ENCODE data around the gene NPVF.

The NPVF gene

DNA sequence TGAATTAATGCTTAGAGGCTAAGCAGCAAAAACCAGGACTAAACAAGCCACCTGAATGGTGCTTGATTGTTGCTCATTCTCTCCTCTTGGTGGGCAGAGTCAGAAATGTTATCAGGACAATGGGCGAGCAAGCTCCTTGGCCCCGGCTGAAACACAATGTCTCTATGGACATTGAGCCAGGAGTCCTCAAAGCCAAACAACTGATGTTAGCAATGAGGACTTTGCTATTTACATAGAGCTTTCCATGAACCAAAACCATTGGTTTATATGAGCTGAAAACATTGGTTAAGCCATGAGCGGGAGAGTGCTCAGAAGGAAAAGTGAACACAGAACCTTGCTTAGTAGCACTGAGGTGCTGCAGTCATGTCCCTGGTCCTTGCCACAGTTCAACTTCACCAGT, 21.5 kb upstream of the NPVF start:
- TF ChIP-seq, protein P1, sequence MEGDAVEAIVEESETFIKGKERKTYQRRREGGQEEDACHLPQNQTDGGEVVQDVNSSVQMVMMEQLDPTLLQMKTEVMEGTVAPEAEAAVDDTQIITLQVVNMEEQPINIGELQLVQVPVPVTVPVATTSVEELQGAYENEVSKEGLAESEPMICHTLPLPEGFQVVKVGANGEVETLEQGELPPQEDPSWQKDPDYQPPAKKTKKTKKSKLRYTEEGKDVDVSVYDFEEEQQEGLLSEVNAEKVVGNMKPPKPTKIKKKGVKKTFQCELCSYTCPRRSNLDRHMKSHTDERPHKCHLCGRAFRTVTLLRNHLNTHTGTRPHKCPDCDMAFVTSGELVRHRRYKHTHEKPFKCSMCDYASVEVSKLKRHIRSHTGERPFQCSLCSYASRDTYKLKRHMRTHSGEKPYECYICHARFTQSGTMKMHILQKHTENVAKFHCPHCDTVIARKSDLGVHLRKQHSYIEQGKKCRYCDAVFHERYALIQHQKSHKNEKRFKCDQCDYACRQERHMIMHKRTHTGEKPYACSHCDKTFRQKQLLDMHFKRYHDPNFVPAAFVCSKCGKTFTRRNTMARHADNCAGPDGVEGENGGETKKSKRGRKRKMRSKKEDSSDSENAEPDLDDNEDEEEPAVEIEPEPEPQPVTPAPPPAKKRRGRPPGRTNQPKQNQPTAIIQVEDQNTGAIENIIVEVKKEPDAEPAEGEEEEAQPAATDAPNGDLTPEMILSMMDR (IDR thresholded peaks at IDR 0.05; ENCODE audit: low read depth, low read length) = no peak
- DNase-seq (ENCODE audit: low read depth in 2 of 2) = no peak
- H3K4me3 ChIP-seq (replicated peaks in 1 of 2; ENCODE audit: low read depth in 2 of 2, low read length in 2 of 2) = no peak overlapping the region

DNA sequence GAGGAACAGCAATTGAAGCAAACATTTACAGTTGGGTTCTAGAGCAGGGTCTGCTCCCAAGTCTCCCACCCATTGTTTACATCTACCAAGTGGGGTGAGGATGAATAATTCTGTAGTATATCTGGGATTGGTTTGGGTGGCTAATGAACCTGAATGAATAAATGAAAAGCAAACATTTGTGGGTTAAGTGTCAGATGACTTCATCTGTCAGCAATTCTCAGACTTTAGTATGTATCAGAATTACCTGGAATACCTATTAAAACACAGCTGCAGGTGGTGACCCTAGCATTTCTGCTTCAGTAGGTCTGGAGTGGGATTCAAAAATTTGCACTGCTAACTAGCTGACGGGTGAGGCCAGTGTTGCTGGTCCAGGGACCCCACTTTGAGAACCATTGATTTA, 18.0 kb upstream of the NPVF start:
- no peak for DNase-seq (ENCODE audit: low read depth in 2 of 2)
- no peak overlapping the region for H3K4me3 ChIP-seq (replicated peaks in 1 of 2; ENCODE audit: low read depth in 2 of 2, low read length in 2 of 2)
- TF ChIP-seq, protein P1 (IDR thresholded peaks at IDR 0.05; ENCODE audit: low read depth, low read length) = no peak

DNA sequence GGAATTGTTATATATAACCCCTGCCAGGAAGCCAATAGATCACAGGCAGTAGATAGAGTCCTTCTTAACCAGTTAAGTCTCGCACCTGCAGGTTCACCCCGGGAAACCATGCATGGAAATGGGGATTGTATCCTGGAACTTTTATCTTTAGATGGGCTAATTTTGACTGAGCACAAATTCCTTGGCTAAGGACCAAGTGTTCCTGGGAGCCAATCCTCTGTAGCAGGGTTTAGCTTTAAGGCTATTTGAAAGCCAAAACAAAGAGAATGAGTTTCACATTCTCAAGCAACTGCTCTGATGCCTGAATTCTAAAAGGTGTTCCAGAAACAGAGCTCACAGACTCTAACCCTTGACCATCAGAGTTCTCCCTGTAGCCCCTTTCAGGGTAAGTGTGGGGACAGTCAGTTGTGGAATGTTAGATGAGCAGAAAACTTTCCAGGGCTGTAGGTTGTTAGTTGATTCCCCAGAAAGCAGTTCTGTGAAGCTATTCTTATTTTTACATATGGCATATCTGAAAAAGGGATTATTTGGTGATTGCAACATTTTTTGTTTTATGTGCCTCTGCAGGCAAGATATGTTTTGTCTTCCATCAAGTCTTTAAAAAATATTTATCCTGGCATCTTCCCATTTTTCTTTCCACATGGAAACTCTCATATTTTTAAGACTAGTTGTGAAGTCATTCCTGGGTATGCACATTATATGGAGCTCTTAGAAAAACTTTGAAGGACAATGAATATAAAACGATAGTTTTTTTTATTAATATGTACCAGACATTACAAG, 16.2 kb upstream of the NPVF start:
- no peak overlapping the region for H3K4me3 ChIP-seq (replicated peaks in 1 of 2; ENCODE audit: low read depth in 2 of 2, low read length in 2 of 2)
- TF ChIP-seq, protein P1 (IDR thresholded peaks at IDR 0.05; ENCODE audit: low read depth, low read length) = no peak
- DNase-seq (ENCODE audit: low read depth in 2 of 2) = no peak

DNA sequence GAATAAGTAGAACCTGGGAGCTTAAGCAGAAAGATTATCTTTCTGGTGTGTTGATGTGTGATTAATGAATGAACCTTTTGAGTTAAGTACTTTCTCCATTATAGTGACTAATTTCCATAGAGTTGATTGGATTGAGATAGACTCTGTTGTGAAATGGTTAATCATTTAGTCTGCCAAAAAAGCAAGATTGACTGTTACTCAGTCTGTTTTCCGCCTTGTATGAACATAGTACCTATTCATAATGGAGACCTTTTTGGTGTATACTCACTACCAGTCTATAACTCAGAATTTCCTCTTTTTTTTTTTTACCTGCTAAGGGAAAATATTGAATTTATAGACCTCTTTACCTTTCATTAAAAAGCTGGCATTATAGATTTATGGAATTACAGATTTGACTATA, 14.4 kb upstream of the NPVF start:
- TF ChIP-seq, protein P1 (IDR thresholded peaks at IDR 0.05; ENCODE audit: low read depth, low read length) = no peak
- no peak for DNase-seq (ENCODE audit: low read depth in 2 of 2)
- no peak overlapping the region for H3K4me3 ChIP-seq (replicated peaks in 1 of 2; ENCODE audit: low read depth in 2 of 2, low read length in 2 of 2)

DNA sequence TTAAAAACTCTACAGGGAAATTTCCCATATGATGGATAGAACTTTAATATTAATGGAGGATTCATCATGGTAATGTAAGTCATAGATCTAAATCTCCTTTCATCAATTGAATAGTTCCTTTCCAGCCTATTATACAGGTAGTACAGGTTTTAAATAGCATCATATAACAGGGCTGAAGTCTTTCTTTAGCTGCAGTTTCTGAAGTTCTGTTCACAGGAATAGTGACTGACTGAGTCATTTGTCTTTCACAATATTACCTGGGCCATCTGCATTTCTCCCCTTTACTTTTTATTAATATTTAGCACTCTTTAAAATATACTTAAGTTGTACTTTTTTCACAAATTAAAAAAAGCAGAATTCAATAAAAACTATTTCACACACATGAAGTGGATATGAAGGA, 12.6 kb upstream of the NPVF start:
- no peak for DNase-seq (ENCODE audit: low read depth in 2 of 2)
- H3K4me3 ChIP-seq (replicated peaks in 1 of 2; ENCODE audit: low read depth in 2 of 2, low read length in 2 of 2) = no peak overlapping the region
- TF ChIP-seq, protein P1 (IDR thresholded peaks at IDR 0.05; ENCODE audit: low read depth, low read length) = no peak

DNA sequence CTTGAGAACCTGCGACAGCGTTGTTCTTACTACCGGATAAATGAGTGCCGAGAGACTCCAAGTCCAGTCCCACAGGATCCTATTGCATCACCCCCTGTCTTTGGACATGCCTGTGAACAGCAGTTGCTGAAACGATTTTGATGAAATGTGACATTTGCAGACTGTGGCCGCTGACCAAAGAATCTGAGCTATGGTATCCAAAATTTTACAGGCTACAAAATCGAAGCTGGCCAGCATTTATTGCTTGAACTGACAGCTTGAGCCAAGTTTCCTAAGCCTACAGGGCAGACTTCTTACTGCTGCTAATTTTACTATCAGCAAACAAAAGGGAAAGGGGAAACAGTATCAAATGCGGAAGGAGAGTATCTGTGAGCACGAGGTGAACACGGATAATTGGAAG, 12.1 kb upstream of the NPVF start:
- no peak overlapping the region for H3K4me3 ChIP-seq (replicated peaks in 1 of 2; ENCODE audit: low read depth in 2 of 2, low read length in 2 of 2)
- TF ChIP-seq, protein P1 (IDR thresholded peaks at IDR 0.05; ENCODE audit: low read depth, low read length) = no peak
- DNase-seq (ENCODE audit: low read depth in 2 of 2) = peak in 1 of 2 donors; percentile 32

DNA sequence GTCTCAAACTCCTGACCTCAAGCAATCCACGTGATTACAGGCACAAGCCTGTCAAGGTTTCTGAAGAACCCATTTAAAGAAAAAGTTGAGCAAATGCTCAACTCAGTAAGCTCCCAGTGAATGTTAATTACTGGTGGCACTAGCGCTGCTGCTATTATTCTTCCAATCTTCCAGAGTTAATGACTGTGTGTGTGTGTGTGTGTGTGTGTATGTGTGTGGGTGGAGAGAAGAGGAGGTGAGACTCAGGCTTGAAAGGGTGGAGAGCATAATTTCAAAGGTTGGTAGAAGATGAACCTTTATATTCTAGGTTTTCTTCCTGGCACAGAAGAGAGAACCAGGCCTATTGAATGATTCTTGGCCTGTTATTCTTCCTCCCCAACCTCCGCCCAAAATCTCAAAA, 11.6 kb upstream of the NPVF start:
- no peak for DNase-seq (ENCODE audit: low read depth in 2 of 2)
- TF ChIP-seq, protein P1 (IDR thresholded peaks at IDR 0.05; ENCODE audit: low read depth, low read length) = no peak
- no peak overlapping the region for H3K4me3 ChIP-seq (replicated peaks in 1 of 2; ENCODE audit: low read depth in 2 of 2, low read length in 2 of 2)

All from cardiac fibroblast (primary cell).